PC-9 (cell line): Measurements from ENCODE around the gene PHRF1.

Source experiments
- EZH2 ChIP-seq: fragments of 200-600 bp; sonication (generic); IDR thresholded peaks from 2 replicates; pipeline ENCODE4 v1.8.0; 2017; ENCODE audit warnings: antibody characterized with exemption, low read depth
- TF ChIP-seq, protein P1 (sequence below): fragments of 200-600 bp; sonication (generic); conservative IDR thresholded peaks from 2 replicates; pipeline ENCODE4 v1.6.1; 2017; ENCODE audit warnings: mixed run types, antibody characterized with exemption, mild to moderate bottlenecking, moderate library complexity

DNA sequence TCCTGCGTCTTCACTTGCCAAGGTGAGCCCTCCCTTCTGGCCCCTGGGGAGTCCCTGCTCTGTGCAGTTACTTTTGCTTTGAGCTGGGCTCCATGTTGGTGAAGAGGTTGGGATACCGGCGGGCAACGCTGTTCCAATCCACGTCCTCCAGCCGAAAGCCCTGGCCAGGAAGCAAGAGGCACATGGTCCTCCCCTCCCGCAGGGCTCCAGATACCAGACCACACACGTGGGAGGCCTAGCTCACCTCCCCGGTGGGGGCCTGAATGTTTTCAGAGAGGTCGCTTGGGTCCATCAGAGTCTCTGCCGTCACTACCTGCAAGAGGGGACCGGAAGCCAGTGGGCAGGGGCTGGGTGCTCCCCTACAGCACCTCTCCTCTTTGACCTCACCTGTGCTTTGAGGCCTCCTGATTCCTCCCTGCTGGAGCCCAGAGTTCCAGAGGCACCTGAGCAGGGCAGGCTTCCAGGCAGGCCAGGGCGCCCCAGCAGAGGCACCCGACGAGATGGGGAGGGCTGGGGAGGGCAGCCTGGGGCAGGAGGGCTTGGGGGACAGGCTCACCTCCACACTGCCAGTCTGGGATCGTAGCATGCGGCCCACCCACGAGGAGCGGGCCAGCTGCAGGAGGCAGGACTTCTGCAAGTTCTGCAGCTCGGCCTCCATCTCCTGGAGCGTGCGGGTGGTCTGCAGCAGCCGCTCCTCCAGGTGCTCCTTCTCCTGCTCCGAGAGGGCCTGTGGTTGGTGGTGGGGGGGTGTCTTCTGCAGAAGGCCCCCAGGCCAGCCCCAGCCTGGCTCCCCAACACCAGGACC, 18.7 kb upstream of the PHRF1 start:
- TF ChIP-seq, protein P1, sequence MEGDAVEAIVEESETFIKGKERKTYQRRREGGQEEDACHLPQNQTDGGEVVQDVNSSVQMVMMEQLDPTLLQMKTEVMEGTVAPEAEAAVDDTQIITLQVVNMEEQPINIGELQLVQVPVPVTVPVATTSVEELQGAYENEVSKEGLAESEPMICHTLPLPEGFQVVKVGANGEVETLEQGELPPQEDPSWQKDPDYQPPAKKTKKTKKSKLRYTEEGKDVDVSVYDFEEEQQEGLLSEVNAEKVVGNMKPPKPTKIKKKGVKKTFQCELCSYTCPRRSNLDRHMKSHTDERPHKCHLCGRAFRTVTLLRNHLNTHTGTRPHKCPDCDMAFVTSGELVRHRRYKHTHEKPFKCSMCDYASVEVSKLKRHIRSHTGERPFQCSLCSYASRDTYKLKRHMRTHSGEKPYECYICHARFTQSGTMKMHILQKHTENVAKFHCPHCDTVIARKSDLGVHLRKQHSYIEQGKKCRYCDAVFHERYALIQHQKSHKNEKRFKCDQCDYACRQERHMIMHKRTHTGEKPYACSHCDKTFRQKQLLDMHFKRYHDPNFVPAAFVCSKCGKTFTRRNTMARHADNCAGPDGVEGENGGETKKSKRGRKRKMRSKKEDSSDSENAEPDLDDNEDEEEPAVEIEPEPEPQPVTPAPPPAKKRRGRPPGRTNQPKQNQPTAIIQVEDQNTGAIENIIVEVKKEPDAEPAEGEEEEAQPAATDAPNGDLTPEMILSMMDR, result no peak
- TF ChIP-seq EZH2, result no peak
